Neural crest cell (in vitro differentiated cells): ENCODE measurements around the gene PRDM8. TPM values are rescaled to one million over a fixed set of nuclear protein-coding genes. Genes with fewer than 3 reads are reported as not detected.

Experiments
- DNase-seq: peaks from one replicate; pipeline ENCODE4 v3.0.0; 2021; ENCODE audit warnings: low read depth, mixed read lengths, low spot score
- H3K27ac Mint-ChIP-seq: one replicate; pipeline ENCODE4 v1.8.0; 2021; ENCODE audit warnings: mild to moderate bottlenecking, mixed read lengths; ENCODE audit not compliant: unreplicated experiment
- H3K27me3 Mint-ChIP-seq: 2 replicates; pipeline ENCODE4 v1.8.0; 2021; ENCODE audit warnings: low read depth, mild to moderate bottlenecking, mixed read lengths
- H3K36me3 Mint-ChIP-seq: 2 replicates; pipeline ENCODE4 v1.8.0; 2021; ENCODE audit warnings: low read depth, mild to moderate bottlenecking, mixed read lengths
- H3K4me1 Mint-ChIP-seq: 2 replicates; pipeline ENCODE4 v1.8.0; 2021; ENCODE audit warnings: mixed read lengths
- H3K4me3 Mint-ChIP-seq: one replicate; pipeline ENCODE4 v1.8.0; 2021; ENCODE audit warnings: mild to moderate bottlenecking, mixed read lengths
- H3K9me3 Mint-ChIP-seq: 2 replicates; pipeline ENCODE4 v1.8.0; 2021; ENCODE audit warnings: mixed read lengths
- total RNA-seq: library from RNA; stranded (reverse); gene quantifications from 2 replicates; pipeline ENCODE4 v1.2.1, GENCODE V29; 2021
- TF ChIP-seq, protein P1 (sequence below): fragments of 200-600 bp; sonication (generic); conservative IDR thresholded peaks from 2 replicates; pipeline ENCODE4 v1.5.0; 2021; ENCODE audit warnings: antibody characterized with exemption, mild to moderate bottlenecking

Gene PRDM8
- total RNA-seq, 1 donor from 2014 or later: 2.6 TPM

DNA sequence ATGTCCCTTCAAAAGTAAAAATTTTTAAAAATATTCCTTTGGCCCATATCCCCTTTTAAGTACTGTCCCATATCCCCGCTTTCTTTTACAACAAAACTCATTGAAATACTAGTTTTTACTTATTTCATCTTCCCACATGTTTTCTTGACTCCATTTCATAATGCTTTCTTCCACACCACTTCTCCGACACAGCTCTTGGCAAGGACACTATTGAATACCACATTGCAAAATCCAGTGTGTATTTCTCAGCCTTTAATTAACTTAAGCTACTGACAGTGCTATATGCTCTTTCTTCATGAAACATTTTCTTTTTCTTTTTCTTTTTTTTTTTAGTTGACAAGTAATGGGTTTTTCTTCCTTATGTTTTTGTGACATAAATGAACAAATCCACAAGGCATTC lies 28.8 kb downstream of the PRDM8 start:
- Mint-ChIP-seq H3K9me3 (no peaks in the 10 kb centered on the region), H3K4me1 (no peaks in the 10 kb centered on the region), H3K27me3 (peaks cover 64% of the 10 kb centered on the region), H3K36me3 (no peaks in the 10 kb centered on the region), H3K27ac (no peak overlapping the region), H3K4me3 (no peak overlapping the region)
- DNase-seq: no peak
- TF ChIP-seq, protein P1, sequence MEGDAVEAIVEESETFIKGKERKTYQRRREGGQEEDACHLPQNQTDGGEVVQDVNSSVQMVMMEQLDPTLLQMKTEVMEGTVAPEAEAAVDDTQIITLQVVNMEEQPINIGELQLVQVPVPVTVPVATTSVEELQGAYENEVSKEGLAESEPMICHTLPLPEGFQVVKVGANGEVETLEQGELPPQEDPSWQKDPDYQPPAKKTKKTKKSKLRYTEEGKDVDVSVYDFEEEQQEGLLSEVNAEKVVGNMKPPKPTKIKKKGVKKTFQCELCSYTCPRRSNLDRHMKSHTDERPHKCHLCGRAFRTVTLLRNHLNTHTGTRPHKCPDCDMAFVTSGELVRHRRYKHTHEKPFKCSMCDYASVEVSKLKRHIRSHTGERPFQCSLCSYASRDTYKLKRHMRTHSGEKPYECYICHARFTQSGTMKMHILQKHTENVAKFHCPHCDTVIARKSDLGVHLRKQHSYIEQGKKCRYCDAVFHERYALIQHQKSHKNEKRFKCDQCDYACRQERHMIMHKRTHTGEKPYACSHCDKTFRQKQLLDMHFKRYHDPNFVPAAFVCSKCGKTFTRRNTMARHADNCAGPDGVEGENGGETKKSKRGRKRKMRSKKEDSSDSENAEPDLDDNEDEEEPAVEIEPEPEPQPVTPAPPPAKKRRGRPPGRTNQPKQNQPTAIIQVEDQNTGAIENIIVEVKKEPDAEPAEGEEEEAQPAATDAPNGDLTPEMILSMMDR: no peak

DNA sequence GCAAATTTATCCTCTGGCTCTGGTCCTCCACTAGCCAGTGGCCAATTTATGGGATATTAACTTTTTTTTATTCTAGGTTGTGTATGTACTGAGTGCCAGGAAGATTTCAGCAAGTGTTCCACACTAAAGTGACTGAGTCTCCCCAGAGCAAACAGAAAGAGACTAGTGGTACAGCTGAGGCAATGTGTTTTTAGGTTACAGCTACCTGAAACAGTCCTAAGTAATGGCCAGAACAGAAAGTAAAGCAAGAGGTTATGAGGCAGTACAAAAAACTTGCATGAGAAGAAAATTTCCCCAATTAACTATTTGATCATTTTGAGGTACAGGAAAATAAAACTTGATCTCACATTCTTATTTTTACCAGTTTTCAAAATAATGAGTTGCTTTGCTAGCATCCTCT lies 31.2 kb downstream of the PRDM8 start:
- TF ChIP-seq, protein P1: no peak
- Mint-ChIP-seq H3K27me3 (peaks cover 63% of the 10 kb centered on the region), H3K36me3 (no peaks in the 10 kb centered on the region), H3K9me3 (no peaks in the 10 kb centered on the region), H3K4me1 (no peaks in the 10 kb centered on the region), H3K27ac (no peak overlapping the region), H3K4me3 (no peak overlapping the region)
- no peak for DNase-seq

DNA sequence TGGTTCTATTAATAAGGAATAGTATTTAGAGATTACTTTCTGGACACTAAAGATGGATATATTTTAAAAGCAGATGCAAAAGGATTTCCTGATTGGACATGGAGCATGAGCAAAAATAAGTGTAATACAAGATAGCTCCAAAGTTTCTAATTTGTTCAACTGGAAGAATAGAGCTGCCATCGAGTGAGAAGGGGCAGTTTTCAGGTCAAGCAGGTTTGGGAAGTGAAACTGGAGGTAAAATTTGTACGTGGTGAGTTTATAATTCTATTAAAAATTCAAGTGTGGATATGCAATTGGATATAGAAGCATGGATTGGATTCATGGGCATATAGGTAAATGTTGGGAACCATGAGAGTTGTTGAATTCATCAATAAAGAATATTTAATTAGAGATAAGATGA lies 31.8 kb downstream of the PRDM8 start:
- DNase-seq: no peak
- TF ChIP-seq, protein P1: no peak
- Mint-ChIP-seq H3K9me3 (no peaks in the 10 kb centered on the region), H3K27ac (no peak overlapping the region), H3K36me3 (no peaks in the 10 kb centered on the region), H3K27me3 (peaks cover 64% of the 10 kb centered on the region), H3K4me3 (no peak overlapping the region), H3K4me1 (no peaks in the 10 kb centered on the region)

DNA sequence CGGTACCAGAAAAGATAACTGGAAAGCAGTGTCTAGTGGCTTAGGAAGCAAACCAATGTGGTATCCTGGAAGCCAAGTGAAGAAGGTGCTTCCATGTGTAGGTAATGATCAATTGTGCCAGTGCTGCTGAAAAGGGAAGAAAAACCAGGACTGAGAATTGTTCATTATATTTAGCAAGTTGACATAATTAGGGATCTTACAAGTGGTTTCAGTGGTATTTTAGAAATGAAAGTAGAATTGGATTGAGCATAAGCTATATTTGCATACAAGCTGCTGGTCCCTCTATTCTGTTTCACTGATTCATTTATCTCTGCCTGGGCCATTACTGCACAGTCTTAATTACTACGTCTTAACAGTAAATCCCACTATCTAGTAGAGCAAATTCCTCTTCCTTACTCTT lies 32.3 kb downstream of the PRDM8 start:
- Mint-ChIP-seq H3K27me3 (peaks cover 66% of the 10 kb centered on the region), H3K36me3 (no peaks in the 10 kb centered on the region), H3K27ac (no peak overlapping the region), H3K4me1 (no peaks in the 10 kb centered on the region), H3K4me3 (no peak overlapping the region), H3K9me3 (no peaks in the 10 kb centered on the region)
- no peak for DNase-seq
- TF ChIP-seq, protein P1: no peak

DNA sequence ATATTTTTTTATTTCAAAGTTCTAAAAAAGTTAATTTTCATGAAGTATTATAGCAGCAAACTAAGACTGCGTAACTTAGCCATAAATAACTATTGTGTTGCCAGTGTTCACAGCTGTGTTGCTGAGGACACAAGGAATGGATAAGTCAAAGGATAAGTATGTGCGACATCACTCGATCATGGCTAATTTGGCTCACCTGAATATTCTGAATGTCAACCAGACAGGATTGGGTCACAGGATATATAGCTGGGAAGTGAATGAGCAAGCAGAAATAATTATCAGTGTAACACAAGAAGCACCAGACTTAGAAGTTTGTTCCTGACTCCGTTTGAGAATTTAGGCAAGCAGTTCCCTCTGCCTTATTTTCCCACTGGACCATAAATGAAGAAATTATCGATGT lies 33.9 kb downstream of the PRDM8 start:
- H3K9me3 Mint-ChIP-seq: no peaks in the 10 kb centered on the region
- TF ChIP-seq, protein P1: no peak
- DNase-seq: no peak
- H3K4me1 Mint-ChIP-seq: no peaks in the 10 kb centered on the region
- no peak overlapping the region for H3K4me3 Mint-ChIP-seq
- H3K27me3 Mint-ChIP-seq: peaks cover 75% of the 10 kb centered on the region
- H3K36me3 Mint-ChIP-seq: no peaks in the 10 kb centered on the region
- no peak overlapping the region for H3K27ac Mint-ChIP-seq
